Stimulated activated CD8-positive, alpha-beta memory T cell treated with anti-CD3 and anti-CD28 coated beads, Interleukin-12 subunit alpha, Interleukin-12 subunit beta, amount 100 ng/mL, for 24 hours (primary cell): ENCODE data around the gene LAMB2.

Experiments used
- DNase-seq: peaks from one replicate; pipeline ENCODE4 v3.0.0-alpha.2; 2020; ENCODE audit errors: extremely low read depth

The LAMB2 gene

DNA sequence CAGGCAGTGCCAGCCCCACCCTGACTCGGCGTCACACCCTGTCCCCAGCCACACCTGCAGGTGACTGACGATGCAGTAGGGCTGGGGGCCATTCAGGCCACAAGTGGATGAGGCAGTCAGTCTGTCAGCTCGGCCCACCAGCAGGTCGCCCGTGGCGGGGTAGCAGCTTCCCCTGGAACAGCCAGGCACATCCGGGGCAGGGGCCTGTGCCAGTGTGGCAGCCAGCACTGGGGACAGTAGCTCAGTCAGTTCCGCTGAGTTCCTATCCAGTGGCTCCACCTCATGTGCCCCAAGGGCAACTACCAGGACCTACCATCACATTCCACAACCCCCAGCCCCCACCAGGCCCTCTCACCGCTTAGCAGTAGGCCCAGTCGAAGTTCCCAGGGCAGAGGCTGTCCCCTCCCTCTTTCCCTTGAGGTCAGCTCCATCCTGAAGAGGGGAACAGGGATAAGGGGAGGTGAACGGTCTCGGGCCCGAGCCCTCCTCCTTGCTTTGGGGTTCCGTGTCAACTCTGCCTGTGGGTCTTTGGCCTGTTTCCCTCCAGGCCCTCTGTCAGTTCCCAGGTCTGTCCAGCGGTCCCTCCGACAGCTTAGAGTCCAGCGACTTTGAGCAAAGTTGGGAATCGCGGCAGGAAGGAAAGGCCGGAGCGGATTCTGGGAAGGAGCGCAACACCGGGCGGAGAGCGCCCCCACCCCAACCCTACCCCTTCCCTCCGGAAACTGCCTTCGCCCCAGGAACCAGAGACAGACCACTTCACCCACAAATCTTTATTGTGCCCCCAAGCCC, at the start of gene LAMB2:
TSS of gene LAMB2 (minus strand) at position 614 of the 789 bp plus-strand sequence. CDS start at position 431, 183 bp downstream.
- no peak for DNase-seq

DNA sequence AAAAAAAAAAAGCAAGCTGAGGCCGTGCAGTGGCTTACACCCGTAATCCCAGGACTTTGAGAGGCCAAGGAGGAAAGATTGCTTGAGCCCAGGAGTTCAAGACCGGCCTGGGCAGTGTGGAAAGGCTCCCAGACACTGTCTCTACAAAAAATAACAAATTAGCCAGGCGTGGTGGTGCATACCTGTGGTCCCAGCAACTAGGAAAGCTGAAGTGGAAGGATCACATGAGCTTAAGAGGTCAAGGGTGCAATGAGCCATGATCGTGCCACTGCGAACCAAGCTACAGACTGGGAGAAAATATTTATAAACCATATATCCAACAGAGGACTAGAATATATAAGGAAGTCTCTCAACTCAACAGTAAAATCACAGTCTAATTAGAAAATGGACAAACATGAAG, 48.5 kb upstream of the LAMB2 start:
- no peak for DNase-seq

- no peak for DNase-seq
These were observed 47.3 kb upstream of the LAMB2 start for GRCh38 chr3:49180116-49180515.

- no peak for DNase-seq
These were observed 44.2 kb upstream of the LAMB2 start for GRCh38 chr3:49177073-49177472.

- DNase-seq = no peak
These were observed 42.7 kb upstream of the LAMB2 start for GRCh38 chr3:49175530-49175929.

DNA sequence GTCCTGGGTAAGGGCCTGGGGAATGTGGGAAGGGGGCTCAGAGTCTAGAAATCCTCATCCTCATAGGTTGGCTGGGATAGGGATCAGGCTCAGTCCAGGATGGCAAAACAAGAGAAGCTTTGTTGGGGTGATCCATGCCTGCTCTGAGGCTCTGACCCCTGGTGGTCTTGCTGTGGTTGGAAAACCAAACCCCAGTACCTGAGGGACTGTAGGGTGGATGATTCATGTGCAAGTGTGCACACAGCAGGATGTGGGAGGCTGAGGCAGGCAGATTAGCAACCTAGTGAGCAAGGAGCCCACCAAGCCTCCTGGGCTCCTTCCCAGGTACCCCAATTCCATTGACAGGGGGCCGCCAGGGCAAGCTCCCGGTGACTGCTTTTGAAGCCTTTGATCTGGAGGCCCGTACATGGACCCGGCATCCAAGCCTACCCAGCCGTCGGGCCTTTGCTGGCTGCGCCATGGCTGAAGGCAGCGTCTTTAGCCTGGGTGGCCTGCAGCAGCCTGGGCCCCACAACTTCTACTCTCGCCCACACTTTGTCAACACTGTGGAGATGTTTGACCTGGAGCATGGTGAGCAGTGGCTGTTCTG, 41.6 kb upstream of the LAMB2 start:
- no peak for DNase-seq

GRCh38 chr3:49173792-49174170, 40.9 kb upstream of the LAMB2 start:
- DNase-seq = no peak

DNA sequence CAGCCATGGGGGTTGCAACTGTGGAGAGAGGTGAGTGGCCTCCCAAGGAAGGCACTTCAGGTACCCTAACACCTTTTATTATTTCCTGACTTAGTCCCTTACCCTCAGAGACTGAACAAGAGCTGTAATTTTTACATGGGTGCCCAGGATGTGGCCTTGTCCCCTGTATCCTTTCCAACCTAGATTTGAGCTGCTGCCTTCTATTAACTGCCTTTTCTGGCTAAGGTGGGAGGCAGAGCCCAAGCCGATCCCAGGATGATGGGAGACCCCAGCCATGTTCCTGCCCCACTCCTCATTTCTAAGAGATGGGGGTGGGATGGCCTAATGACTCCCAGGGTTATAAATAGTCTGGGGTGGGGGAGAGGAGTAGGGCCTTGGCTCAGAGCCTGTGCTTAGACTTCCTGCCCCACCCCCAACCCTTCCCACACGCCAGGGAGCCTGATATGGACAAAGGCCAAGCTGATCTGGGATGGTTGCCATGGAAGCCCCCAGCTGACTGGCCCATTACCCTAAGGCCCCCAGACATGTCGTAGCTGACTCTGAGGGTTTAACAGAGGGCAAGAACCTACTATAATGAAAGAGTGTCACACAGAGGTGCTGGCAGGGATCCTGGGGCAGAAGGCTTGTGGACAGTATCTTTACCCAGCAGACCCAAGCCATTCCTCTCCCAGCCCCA, 40.4 kb upstream of the LAMB2 start:
- no peak for DNase-seq

- no peak for DNase-seq
These were observed 39.7 kb upstream of the LAMB2 start for GRCh38 chr3:49172551-49173041.

GRCh38 chr3:49171775-49172500, 39.1 kb upstream of the LAMB2 start:
- DNase-seq = no peak

- peak; percentile 64 for DNase-seq
These were observed 38.4 kb upstream of the LAMB2 start, which contains the start of gene KLHDC8B for GRCh38 chr3:49171119-49171774. TSS of gene KLHDC8B (plus strand) at chr3:49171598. CDS start at chr3:49172770, 1,172 bp downstream.

DNA sequence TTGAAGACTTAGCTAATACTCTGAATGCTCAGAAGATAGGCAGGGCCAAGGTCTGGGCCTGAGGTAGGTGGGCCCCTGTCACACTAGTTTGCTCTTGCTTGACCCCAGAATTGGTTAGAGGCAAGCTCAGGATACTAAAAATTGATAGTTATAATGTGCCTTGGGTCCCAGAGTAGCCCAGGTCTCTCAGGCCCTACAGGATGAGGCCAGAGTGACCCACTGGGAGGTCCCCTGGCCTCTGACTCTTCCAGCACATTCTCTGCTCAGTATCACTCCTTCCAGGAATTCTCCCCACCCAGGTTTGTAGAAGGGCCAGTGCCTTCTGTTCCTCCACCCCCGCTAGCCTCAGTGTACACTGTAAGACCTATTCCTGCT, 37.9 kb upstream of the LAMB2 start:
- no peak for DNase-seq

- DNase-seq = no peak
These were observed 34.1 kb upstream of the LAMB2 start for GRCh38 chr3:49166752-49167556.

GRCh38 chr3:49165771-49166751, 33.2 kb upstream of the LAMB2 start, which contains the start of gene CCDC71:
TSS of gene CCDC71 (minus strand) at chr3:49166331. CDS start at chr3:49164208, 2,123 bp downstream.
- DNase-seq = peak; percentile 51

- DNase-seq = no peak
These were observed 32.3 kb upstream of the LAMB2 start for GRCh38 chr3:49164983-49165720.

- DNase-seq = no peak
These were observed 30.8 kb upstream of the LAMB2 start for GRCh38 chr3:49163609-49164008.

DNA sequence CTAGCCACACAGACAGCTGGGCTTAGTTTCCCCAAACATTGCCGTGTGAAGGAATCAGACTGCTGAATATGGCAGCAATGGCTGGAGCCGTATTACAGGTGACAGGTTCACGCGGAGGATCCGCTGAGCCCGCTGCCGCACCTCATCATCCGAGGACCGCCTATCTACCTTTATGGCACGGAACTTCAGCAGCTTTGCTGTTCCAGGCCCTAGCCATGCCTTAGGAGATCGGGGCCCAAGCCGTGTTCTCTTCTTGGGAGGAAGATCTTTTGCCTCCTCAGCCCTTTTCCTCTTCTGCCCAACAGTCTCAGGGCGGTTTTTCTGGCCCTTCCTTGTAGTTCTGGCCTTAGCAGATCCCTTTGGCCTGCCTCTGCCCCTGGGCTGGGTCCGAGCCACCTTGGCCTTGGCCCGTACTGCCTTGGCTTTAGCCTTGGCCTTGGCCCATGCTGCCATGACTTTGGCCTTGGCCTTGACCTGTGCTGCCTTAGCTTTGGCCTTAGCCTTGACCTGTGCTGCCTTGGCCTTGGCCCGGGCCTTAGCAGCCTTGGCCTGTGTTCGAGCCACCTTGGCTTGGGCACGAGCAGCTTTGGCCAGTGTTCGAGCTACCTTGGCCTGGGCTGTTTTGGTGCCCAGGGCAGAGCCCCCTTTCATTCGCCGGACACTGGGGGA, 30.0 kb upstream of the LAMB2 start:
- no peak for DNase-seq
